OCI-LY7 (cell line): ENCODE results near the gene RALGAPA2. TPM values are rescaled to one million over a fixed set of nuclear protein-coding genes. Genes with fewer than 3 reads are reported as not detected.

Experiments used
- BruUV-seq: library from RNA; stranded (reverse); fragments of 400-500 nt; replicated peaks from 2 replicates; lab custom pipeline; 2021; lab: Mats Ljungman, UMichigan
- CTCF ChIA-PET: fragments of 300-600 bp; sonication (Branson Sonifier 250); formaldehyde crosslinking; loops from one replicate; lab custom pipeline; 2022; ENCODE audit warnings: antibody characterized with exemption; ENCODE audit not compliant: unreplicated experiment; lab: Charles Lee
- POLR2A ChIA-PET: fragments of 300-600 bp; sonication (Branson Sonifier 250); formaldehyde crosslinking; loops from one replicate; lab custom pipeline; 2022; ENCODE audit warnings: antibody characterized with exemption; lab: Charles Lee
- DNase-seq: peaks from one replicate; pipeline ENCODE4 v3.0.0-alpha.2; 2015; ENCODE audit warnings: low spot score
- H2AFZ ChIP-seq: fragments of 200-600 bp; sonication (generic), shearing (Covaris generic); 2 replicates; pipeline ENCODE4 v1.6.1; 2014; ENCODE audit warnings: mild to moderate bottlenecking, antibody characterized with exemption, low read length, moderate library complexity
- H3K27ac ChIP-seq: fragments of 200-600 bp; sonication (generic); 2 replicates; pipeline ENCODE4 v1.5.1; 2014; ENCODE audit warnings: mixed run types, low read depth, mild to moderate bottlenecking, moderate library complexity, low read length, inconsistent platforms; ENCODE audit not compliant: poor library complexity, severe bottlenecking
- H3K36me3 ChIP-seq: fragments of 200-600 bp; sonication (generic); 2 replicates; pipeline ENCODE4 v1.6.1; 2014; ENCODE audit warnings: mild to moderate bottlenecking, antibody characterized with exemption, low read length, moderate library complexity, mixed read lengths; ENCODE audit not compliant: insufficient read depth
- H3K4me1 ChIP-seq: fragments of 200-600 bp; sonication (generic); 2 replicates; pipeline ENCODE4 v1.5.1; 2014; ENCODE audit warnings: mild to moderate bottlenecking, low read length; ENCODE audit not compliant: insufficient read depth, poor library complexity, severe bottlenecking
- H3K4me2 ChIP-seq: fragments of 200-600 bp; sonication (generic); 2 replicates; pipeline ENCODE4 v1.6.1; 2014; ENCODE audit warnings: mild to moderate bottlenecking, low read length
- H3K4me3 ChIP-seq: fragments of 200-600 bp; sonication (generic); 2 replicates; pipeline ENCODE4 v1.5.1; 2014; ENCODE audit warnings: mild to moderate bottlenecking, low read depth, low read length; ENCODE audit not compliant: poor library complexity, severe bottlenecking
- H3K79me2 ChIP-seq: fragments of 200-600 bp; sonication (generic); 2 replicates; pipeline ENCODE4 v1.6.1; 2016; ENCODE audit warnings: low read depth, mild to moderate bottlenecking, low read length, moderate library complexity, mixed read lengths; ENCODE audit not compliant: insufficient read depth
- H3K9me2 ChIP-seq: fragments of 200-600 bp; sonication (generic); 2 replicates; pipeline ENCODE4 v1.6.1; 2016; ENCODE audit warnings: mild to moderate bottlenecking, low read length, mixed read lengths; ENCODE audit not compliant: insufficient read depth
- H3K9me3 ChIP-seq: fragments of 200-600 bp; sonication (generic); 2 replicates; pipeline ENCODE4 v1.6.1; 2014; ENCODE audit warnings: mild to moderate bottlenecking, mixed run types, low read length, mixed read lengths
- H4K20me1 ChIP-seq: fragments of 200-600 bp; sonication (generic); 2 replicates; pipeline ENCODE4 v1.6.1; 2014; ENCODE audit warnings: mild to moderate bottlenecking, antibody characterized with exemption, low read length, moderate library complexity, mixed read lengths; ENCODE audit not compliant: insufficient read depth
- CTCF ChIP-seq: fragments of 200-600 bp; sonication (generic); conservative IDR thresholded peaks from 2 replicates; pipeline ENCODE4 v1.5.1; 2014; ENCODE audit warnings: mild to moderate bottlenecking, antibody characterized with exemption, low read length, moderate library complexity, mixed read lengths
- EZH2phosphoT487 ChIP-seq: fragments of 200-600 bp; sonication (generic); IDR thresholded peaks from 2 replicates; pipeline ENCODE4 v1.6.1; 2018; ENCODE audit warnings: low read depth, borderline replicate concordance, mild to moderate bottlenecking, mixed run types, antibody characterized with exemption, low read length, moderate library complexity, mixed read lengths
- intact Hi-C: fragments of 100-400 bp; cut with micrococcal nuclease; formaldehyde crosslinking; loops from one replicate; pipeline ENCODE4 v1.10.0; 2022; ENCODE audit not compliant: unreplicated experiment
- total RNA-seq, 2 experiments: library from RNA; depleted of rRNA in 1 of 2; stranded (reverse); fragments of >200 nt in 1 of 2; shearing (Covaris generic) in 1 of 2; gene quantifications; 2 replicates each; pipeline ENCODE4 v1.2.3, GENCODE V29; 2014 to 2022

RALGAPA2 gene
- total RNA-seq, 2 experiments from 2014 or later = 9.1 to 17.8 TPM

GRCh38 chr20:20741087-20742045 is 28.9 kb upstream of the RALGAPA2 start:
- no peak for DNase-seq
- no peak for TF ChIP-seq CTCF
- TF ChIP-seq EZH2phosphoT487 = no peak
- BruUV-seq = no TSS peak
- Histone ChIP-seq H2AFZ (no peak overlapping the region), H3K9me2 (no peaks in the 10 kb centered on the region), H3K4me3 (no peak overlapping the region), H4K20me1 (no peaks in the 10 kb centered on the region), H3K9me3 (no peaks in the 10 kb centered on the region), H3K79me2 (no peaks in the 10 kb centered on the region), H3K27ac (no peak overlapping the region), H3K4me1 (no peaks in the 10 kb centered on the region), H3K36me3 (no peaks in the 10 kb centered on the region), H3K4me2 (no peak overlapping the region)
- intact Hi-C loops = no loop called here
- CTCF ChIA-PET = no interaction called here
- POLR2A ChIA-PET = no interaction called here

- ChIA-PET POLR2A (no interaction called here), CTCF (no interaction called here)
- H3K4me1 ChIP-seq = no peaks in the 10 kb centered on the region
- no peaks in the 10 kb centered on the region for H3K9me2 ChIP-seq
- no peak overlapping the region for H3K27ac ChIP-seq
- no peak overlapping the region for H2AFZ ChIP-seq
- H3K79me2 ChIP-seq = no peaks in the 10 kb centered on the region
- H3K36me3 ChIP-seq = no peaks in the 10 kb centered on the region
- no peaks in the 10 kb centered on the region for H3K9me3 ChIP-seq
- no peak for DNase-seq
- no peaks in the 10 kb centered on the region for H4K20me1 ChIP-seq
- BruUV-seq = no TSS peak
- TF ChIP-seq EZH2phosphoT487 (no peak), CTCF (no peak)
- H3K4me2 ChIP-seq = no peak overlapping the region
- intact Hi-C loops = no loop called here
- H3K4me3 ChIP-seq = no peak overlapping the region
Measured at GRCh38 chr20:20740541-20740940, 28.1 kb upstream of the RALGAPA2 start.

- H3K9me2 ChIP-seq = no peaks in the 10 kb centered on the region
- no peaks in the 10 kb centered on the region for H3K79me2 ChIP-seq
- CTCF ChIA-PET = no interaction called here
- H3K4me3 ChIP-seq = no peak overlapping the region
- no peaks in the 10 kb centered on the region for H3K36me3 ChIP-seq
- no peaks in the 10 kb centered on the region for H3K9me3 ChIP-seq
- no peak overlapping the region for H2AFZ ChIP-seq
- no peaks in the 10 kb centered on the region for H4K20me1 ChIP-seq
- H3K4me2 ChIP-seq = no peak overlapping the region
- BruUV-seq = no TSS peak
- no peak overlapping the region for H3K27ac ChIP-seq
- no peak for TF ChIP-seq EZH2phosphoT487
- no peak for TF ChIP-seq CTCF
- POLR2A ChIA-PET = no interaction called here
- H3K4me1 ChIP-seq = no peaks in the 10 kb centered on the region
- intact Hi-C loops = no loop called here
- no peak for DNase-seq
Measured at GRCh38 chr20:20737158-20737557, 24.7 kb upstream of the RALGAPA2 start.
